ENCODE data around the gene RAPGEFL1.
A peak's percentile ranks its signal among the peaks of the same experiment; 100 is the strongest.
"Not testable (repeated sequence)": the region's sequence is repeated elsewhere in the genome, so short reads cannot be mapped to it uniquely, and the experiment has no call there.

The RAPGEFL1 gene

GRCh38 chr17:40177275-40177874 lies at the start of gene RAPGEFL1:
Gene RAPGEFL1 (plus strand): TSS chr17:40177470. CDS start chr17:40177862, 392 bp downstream.
- no peak for FAIRE-seq
- no peak for DNase-seq (ENCODE audit: low spot score)

DNA sequence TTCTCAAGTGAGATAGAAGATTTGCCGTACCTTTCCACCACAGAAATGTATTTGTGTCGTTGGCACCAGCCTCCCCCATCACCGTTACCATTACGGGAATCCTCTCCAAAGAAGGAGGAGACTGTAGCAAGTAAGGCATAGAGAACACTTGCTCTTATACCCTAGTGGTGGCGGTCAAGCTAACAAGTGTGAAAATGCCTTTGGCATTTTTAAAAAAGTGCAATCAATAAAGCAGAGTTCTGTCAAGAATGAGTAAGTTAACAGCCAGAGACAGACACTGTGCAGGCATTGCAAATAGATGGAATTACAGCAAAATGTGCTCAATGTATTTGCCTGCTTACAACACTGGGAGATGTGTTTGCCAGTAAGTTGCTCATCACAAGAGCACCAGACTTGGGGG lies 47.8 kb upstream of the RAPGEFL1 start:
- DNase-seq (ENCODE audit: low spot score) (no peak), FAIRE-seq (no peak)

GRCh38 chr17:40130352-40131042 lies 46.8 kb upstream of the RAPGEFL1 start:
- DNase-seq (ENCODE audit: low spot score) (no peak), FAIRE-seq (no peak)

- no peak for FAIRE-seq
- DNase-seq (ENCODE audit: low spot score): no peak
Observed at GRCh38 chr17:40134184-40134583, 43.1 kb upstream of the RAPGEFL1 start.

DNA sequence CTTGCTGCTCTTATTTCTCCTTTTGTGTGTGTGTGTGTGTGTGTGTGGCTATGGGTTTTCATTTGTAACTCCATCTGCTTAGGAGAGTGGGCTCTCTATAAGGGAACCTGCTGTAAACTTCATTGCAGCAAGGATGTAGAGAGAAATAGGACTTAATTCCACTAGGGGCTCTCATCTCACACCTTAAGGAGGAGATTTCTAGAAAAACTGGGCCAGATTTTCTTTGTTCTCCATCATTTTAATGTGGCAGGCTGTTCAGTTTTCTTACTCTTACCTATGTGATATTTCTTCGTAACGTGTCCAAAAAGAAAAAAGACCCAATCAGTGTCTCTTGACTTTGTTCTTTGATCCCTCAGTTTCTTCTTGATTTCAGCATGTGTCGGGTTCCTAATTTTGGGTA lies 41.5 kb upstream of the RAPGEFL1 start:
- no peak for DNase-seq (ENCODE audit: low spot score)
- FAIRE-seq: no peak

GRCh38 chr17:40139566-40140058 lies 37.7 kb upstream of the RAPGEFL1 start:
- FAIRE-seq (no peak), DNase-seq (ENCODE audit: low spot score) (no peak)

- FAIRE-seq; DNase-seq (ENCODE audit: low spot score): not testable (repeated sequence)
Observed at GRCh38 chr17:40143166-40143565, 34.1 kb upstream of the RAPGEFL1 start.

DNA sequence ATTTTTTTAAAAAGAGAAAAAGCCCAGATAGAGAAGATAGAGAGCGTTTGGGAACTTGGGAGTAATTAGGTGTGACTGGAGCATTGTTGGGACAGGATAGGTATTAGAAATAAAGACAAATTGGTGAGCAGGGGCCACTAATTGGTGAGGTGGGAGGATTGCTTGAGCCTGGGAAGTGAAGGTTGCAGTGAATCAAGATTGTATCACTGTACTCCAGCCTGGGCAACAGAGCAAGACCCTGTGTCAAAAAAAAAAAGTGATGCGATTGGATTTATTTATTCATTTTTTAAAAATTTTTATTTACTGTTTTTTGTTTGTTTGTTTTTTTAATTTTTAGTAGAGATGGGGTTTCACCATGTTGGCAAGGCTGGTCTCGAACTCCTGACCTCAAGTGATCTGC lies 31.8 kb upstream of the RAPGEFL1 start:
- no peak for FAIRE-seq
- DNase-seq (ENCODE audit: low spot score): no peak

- no peak for FAIRE-seq
Observed at GRCh38 chr17:40148527-40148926, 28.7 kb upstream of the RAPGEFL1 start.

DNA sequence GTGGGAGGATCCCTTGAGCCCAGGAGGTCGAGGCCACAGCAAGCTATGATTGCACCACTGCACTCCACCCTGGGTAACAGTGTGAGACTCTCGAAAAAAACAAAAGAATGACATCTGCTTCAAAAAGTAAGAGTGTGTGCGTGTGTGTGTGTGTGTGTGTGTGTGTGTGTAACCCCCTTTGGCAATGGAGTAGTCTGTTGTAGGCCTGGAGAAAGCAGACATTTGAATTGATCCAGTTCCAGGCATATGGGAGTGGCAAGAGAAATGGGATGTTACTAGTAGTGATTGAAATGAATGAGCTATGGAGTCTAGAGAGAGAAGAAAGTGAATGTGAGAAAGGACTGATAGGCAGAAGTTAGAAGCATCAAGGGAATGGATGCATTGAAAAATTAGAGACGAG lies 27.0 kb upstream of the RAPGEFL1 start:
- FAIRE-seq (no peak), DNase-seq (ENCODE audit: low spot score) (no peak)

More at GRCh38 chr17:40148527-40148926, 28.7 kb upstream of the RAPGEFL1 start:
- DNase-seq (ENCODE audit: low spot score): no peak

DNA sequence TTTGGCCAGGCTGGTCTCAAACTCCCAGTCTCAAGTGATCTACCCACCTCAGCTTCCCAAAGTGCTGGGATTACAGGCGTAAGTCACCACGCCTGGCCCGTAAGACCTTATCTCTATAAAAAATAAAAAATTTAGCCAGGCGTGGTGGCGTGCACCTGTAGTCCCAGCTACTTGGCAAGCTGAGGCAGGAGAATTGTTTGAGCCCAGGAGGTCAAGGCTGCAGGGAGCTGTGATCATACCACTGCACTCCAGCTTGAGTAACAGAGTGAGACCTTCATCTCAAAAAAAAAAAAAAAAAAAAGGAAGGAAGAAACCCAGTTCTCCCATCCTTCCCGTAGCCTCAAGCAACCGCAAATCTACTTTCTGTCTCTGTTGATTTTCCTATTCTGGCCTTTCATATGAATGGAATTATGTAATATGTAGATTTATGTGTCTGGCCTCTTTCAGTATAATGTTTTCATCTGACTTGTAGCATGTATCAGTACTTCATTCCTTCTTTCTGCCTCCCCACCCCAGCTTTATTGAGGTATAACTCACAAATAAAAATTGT lies 25.8 kb upstream of the RAPGEFL1 start:
- no peak for FAIRE-seq
- no peak for DNase-seq (ENCODE audit: low spot score)

GRCh38 chr17:40153603-40154236 lies 23.6 kb upstream of the RAPGEFL1 start:
- FAIRE-seq: no peak

DNA sequence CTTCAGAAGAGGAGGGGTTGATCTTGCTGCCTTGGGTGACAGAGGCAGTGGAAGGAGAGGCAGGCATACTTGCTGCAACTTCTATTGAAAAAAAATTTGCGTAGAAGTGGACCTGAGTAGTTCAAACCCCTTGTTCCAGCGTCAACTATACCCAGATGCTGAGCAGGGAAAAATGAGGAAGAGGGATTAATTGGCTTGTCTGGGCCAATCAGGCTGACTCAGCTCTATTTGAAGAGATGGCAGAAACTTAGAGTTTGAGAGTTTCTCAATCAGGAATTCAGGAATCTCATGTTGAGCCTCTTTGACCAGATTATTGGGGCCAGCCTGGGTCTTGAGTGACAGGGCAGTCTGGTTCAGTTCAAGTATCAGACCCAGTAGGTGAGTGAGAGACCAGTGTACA lies 19.3 kb upstream of the RAPGEFL1 start:
- FAIRE-seq: no peak
- DNase-seq (ENCODE audit: low spot score): no peak

More at GRCh38 chr17:40153603-40154236, 23.6 kb upstream of the RAPGEFL1 start:
- DNase-seq (ENCODE audit: low spot score): no peak

GRCh38 chr17:40158438-40159013 lies 18.7 kb upstream of the RAPGEFL1 start:
- FAIRE-seq (no peak), DNase-seq (ENCODE audit: low spot score) (no peak)

GRCh38 chr17:40159456-40159855 lies 17.8 kb upstream of the RAPGEFL1 start:
- no peak for DNase-seq (ENCODE audit: low spot score)
- FAIRE-seq: no peak

DNA sequence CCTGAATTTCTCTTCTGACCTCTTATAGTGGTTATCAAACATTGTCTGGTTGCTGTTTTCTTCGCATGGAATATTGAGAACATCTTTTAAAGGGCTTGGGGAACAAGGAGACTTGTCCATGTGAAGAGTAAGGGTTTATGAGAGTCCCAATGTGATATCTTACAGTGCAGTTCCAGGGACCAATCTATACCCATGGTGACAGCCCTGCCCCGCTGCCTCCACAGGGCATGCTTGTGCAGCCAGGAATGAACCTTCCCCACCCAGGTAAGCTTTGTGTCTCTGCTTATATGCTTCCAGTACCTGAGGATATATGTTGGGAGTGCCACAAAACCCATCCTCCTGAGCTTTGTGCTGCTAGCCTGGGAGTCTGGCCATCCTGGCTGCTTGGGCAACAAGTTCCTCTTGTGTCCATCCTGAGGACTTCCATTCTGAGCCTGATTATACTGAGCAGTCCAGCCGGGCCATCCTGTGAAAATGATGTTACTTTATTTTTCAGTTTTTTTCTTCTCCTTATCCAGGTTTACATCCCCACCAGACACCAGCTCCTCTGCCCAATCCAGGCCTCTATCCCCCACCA lies 9.5 kb upstream of the RAPGEFL1 start:
- FAIRE-seq (no peak), DNase-seq (ENCODE audit: low spot score) (no peak)

GRCh38 chr17:40168262-40168832 lies 8.9 kb upstream of the RAPGEFL1 start:
- peak; percentile 72 for DNase-seq (ENCODE audit: low spot score)
- no peak for FAIRE-seq

DNA sequence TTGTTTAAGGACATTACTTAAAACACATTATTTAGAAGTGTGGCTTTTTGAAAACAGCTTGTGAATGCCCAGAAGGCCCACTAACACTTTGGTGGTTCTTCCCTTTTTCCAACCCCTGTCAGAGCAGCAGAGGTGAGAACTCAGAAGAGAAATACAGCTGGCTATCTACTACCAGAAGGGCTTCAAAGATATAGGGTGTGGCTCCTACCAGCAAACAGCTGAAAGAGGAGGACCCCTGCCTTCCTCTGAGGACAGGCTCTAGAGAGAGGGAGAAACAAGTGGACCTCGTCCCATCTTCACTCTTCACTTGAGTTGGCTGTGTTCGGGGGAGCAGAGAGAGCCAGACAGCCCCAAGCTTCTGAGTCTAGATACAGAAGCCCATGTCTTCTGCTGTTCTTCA lies 6.9 kb upstream of the RAPGEFL1 start:
- FAIRE-seq (no peak), DNase-seq (ENCODE audit: low spot score) (no peak)

GRCh38 chr17:40171750-40172149 lies 5.5 kb upstream of the RAPGEFL1 start:
- FAIRE-seq (no peak), DNase-seq (ENCODE audit: low spot score) (no peak)

GRCh38 chr17:40173091-40173777 lies 4.0 kb upstream of the RAPGEFL1 start:
- FAIRE-seq (no peak), DNase-seq (ENCODE audit: low spot score) (no peak)

DNA sequence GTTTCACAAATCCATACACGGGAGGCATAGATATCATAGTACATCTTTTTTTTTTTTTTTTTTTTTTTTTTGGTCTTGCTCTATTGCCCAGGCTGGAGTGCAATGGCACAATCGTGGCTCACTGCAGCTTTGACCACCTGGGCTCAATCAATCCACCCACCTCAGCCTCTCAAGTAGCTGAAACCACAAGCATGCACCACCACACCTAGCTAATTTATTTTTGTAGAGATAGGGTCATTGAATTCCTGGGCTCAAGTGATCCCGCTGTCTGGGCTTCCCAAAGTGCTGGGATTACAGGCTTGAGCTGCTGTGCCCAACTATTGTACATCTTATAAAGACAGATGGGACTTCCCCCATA lies 3.5 kb upstream of the RAPGEFL1 start:
- FAIRE-seq: no peak
- DNase-seq (ENCODE audit: low spot score): no peak

Measured in urothelium cell line (cell line).